Measurements from ENCODE around the gene ARL4C.

DNA sequence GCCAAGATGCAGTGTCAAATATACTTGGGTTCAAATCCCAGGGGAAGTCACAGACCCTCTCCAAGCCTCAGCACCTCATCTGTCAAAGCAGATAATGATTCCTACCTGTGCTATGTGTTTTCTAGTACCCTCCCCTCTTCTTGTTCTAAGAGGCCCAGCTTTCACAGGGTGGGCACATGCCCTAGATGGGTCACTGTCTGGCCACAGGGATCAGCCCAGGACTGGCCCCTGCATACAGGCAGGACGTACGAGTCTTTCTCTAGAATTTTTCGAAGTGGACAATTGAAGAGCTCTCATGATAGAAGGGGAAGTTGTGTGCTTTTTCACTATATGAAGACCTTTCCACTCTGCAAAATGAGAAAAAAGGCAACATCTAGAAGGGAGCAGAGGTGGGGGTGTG lies 22.2 kb downstream of the ARL4C start:
- TF ChIP-seq POLR2A (IDR thresholded peaks at IDR 0.05; ENCODE audit: low read depth, low read length) = no peak
- TF ChIP-seq POLR2AphosphoS5 (IDR thresholded peaks at IDR 0.05; ENCODE audit: low read depth, low read length) = no peak
- TF ChIP-seq SPI1 (IDR thresholded peaks at IDR 0.05; ENCODE audit: low read depth, low read length) = no peak
